IMR-90 (cell line): Measurements from ENCODE around the gene ARHGAP23. TPM values are rescaled to one million over a fixed set of nuclear protein-coding genes. Genes with fewer than 3 reads are reported as not detected.

ENCODE experiments used
- ATAC-seq: fragments of 200-7000 bp; cut with Tn5 transposase; 2 replicates; pipeline ENCODE4 v1.9.1; 2020; ENCODE audit warnings: low read depth, mild to moderate bottlenecking, moderate library complexity
- BruUV-seq: library from RNA; stranded (reverse); fragments of 400-500 nt; replicated peaks from 2 replicates; lab custom pipeline; 2021; lab: Mats Ljungman, UMichigan
- CTCF ChIA-PET: fragments of 300-600 bp; formaldehyde crosslinking; extraction: SDS; loops from one replicate; lab custom pipeline; 2021; ENCODE audit warnings: antibody characterized with exemption; lab: Yijun Ruan, JAX
- POLR2A ChIA-PET: fragments of 300-600 bp; sonication (Branson Sonifier 250); formaldehyde crosslinking; loops from one replicate; lab custom pipeline; 2022; ENCODE audit warnings: antibody characterized with exemption; ENCODE audit not compliant: unreplicated experiment; lab: Charles Lee
- DNase-seq: peaks from one replicate; pipeline ENCODE4 v3.0.0; 2013
- H2AFZ ChIP-seq: replicated peaks from 2 replicates; pipeline ENCODE3; 2013; ENCODE audit warnings: low read length, mild to moderate bottlenecking; ENCODE audit not compliant: poor library complexity
- H2AK5ac ChIP-seq: 2 replicates; pipeline ENCODE4 v1.6.1; 2013; ENCODE audit warnings: low read depth, low read length, inconsistent platforms
- H2AK9ac ChIP-seq: replicated peaks from 2 replicates; pipeline ENCODE3; 2013; ENCODE audit warnings: mild to moderate bottlenecking, low read depth, low read length, moderate library complexity; ENCODE audit not compliant: poor library complexity
- H2BK120ac ChIP-seq: 2 replicates; pipeline ENCODE4 v1.6.1; 2013; ENCODE audit warnings: low read depth, low read length, inconsistent platforms
- H2BK15ac ChIP-seq: 3 replicates; pipeline ENCODE4 v1.6.1; 2013; ENCODE audit warnings: low read depth, low read length, inconsistent platforms
- H2BK20ac ChIP-seq: 2 replicates; pipeline ENCODE4 v1.6.1; 2013; ENCODE audit warnings: low read depth, mild to moderate bottlenecking, inconsistent platforms, low read length, moderate library complexity
- H2BK5ac ChIP-seq: 2 replicates; pipeline ENCODE4 v1.6.1; 2013; ENCODE audit warnings: mild to moderate bottlenecking, low read depth, low read length, inconsistent platforms; ENCODE audit not compliant: poor library complexity, severe bottlenecking
- H3K14ac ChIP-seq: replicated peaks from 2 replicates; pipeline ENCODE4 v1.6.1; 2013; ENCODE audit warnings: low read depth, low read length, inconsistent platforms
- H3K18ac ChIP-seq: 2 replicates; pipeline ENCODE4 v1.6.1; 2013; ENCODE audit warnings: low read depth, low read length, control low read depth
- H3K23ac ChIP-seq: 2 replicates; pipeline ENCODE4 v1.6.1; 2013; ENCODE audit warnings: low read depth, low read length, inconsistent platforms
- H3K27ac ChIP-seq: 2 replicates; pipeline ENCODE4 v1.5.1; 2013; ENCODE audit warnings: mild to moderate bottlenecking, control low read depth, low read length; ENCODE audit not compliant: insufficient read depth
- H3K27me3 ChIP-seq: 2 replicates; pipeline ENCODE4 v1.6.1; 2013; ENCODE audit warnings: low read length; ENCODE audit not compliant: control insufficient read depth, insufficient read depth
- H3K36me3 ChIP-seq: 2 replicates; pipeline ENCODE4 v1.6.1; 2013; ENCODE audit warnings: low read length, mixed read lengths; ENCODE audit not compliant: control insufficient read depth, insufficient read depth
- H3K4ac ChIP-seq: 2 replicates; pipeline ENCODE4 v1.6.1; 2013; ENCODE audit warnings: low read depth, low read length, inconsistent platforms
- H3K4me1 ChIP-seq: 2 replicates; pipeline ENCODE4 v1.6.1; 2013; ENCODE audit warnings: low read length, mixed read lengths; ENCODE audit not compliant: control insufficient read depth, insufficient read depth
- H3K4me2 ChIP-seq: 2 replicates; pipeline ENCODE4 v1.6.1; 2013; ENCODE audit warnings: low read depth, mild to moderate bottlenecking, control low read depth, low read length, moderate library complexity
- H3K4me3 ChIP-seq: 2 replicates; pipeline ENCODE4 v1.5.1; 2013; ENCODE audit warnings: low read depth, mild to moderate bottlenecking, control low read depth, low read length, moderate library complexity; ENCODE audit not compliant: insufficient read depth
- H3K56ac ChIP-seq: 2 replicates; pipeline ENCODE4 v1.6.1; 2013; ENCODE audit warnings: low read length, inconsistent platforms; ENCODE audit not compliant: insufficient read depth; ENCODE audit errors: extremely low read depth
- H3K79me1 ChIP-seq, 2 experiments: 2 replicates each; pipeline ENCODE4 v1.6.1; 2013; ENCODE audit warnings: low read length in 2 of 2, inconsistent platforms in 1 of 2, low read depth in 1 of 2
- H3K9ac ChIP-seq: 2 replicates; pipeline ENCODE4 v1.6.1; 2013; ENCODE audit warnings: low read depth, low read length, control low read depth
- H3K9me1 ChIP-seq: 2 replicates; pipeline ENCODE4 v1.6.1; 2013; ENCODE audit warnings: low read length, inconsistent platforms; ENCODE audit not compliant: insufficient read depth
- H3K9me3 ChIP-seq: 2 replicates; pipeline ENCODE4 v1.6.1; 2013; ENCODE audit warnings: low read length; ENCODE audit not compliant: control insufficient read depth, insufficient read depth
- H4K20me1 ChIP-seq: 2 replicates; pipeline ENCODE4 v1.6.1; 2013; ENCODE audit warnings: low read length, inconsistent platforms; ENCODE audit not compliant: insufficient read depth
- H4K5ac ChIP-seq: 2 replicates; pipeline ENCODE4 v1.6.1; 2013; ENCODE audit warnings: mild to moderate bottlenecking, low read depth, low read length, control low read depth
- H4K8ac ChIP-seq, 2 experiments: 2 replicates each; pipeline ENCODE4 v1.6.1; 2013; ENCODE audit warnings: low read depth in 2 of 2, low read length in 2 of 2, control low read depth in 1 of 2, inconsistent platforms in 1 of 2
- H4K91ac ChIP-seq: 2 replicates; pipeline ENCODE4 v1.6.1; 2013; ENCODE audit warnings: low read depth, low read length, inconsistent platforms; ENCODE audit not compliant: insufficient read depth
- BHLHE40 ChIP-seq: fragments of 150-350 bp; IDR thresholded peaks from 2 replicates; pipeline ENCODE4 v1.6.1; 2016; ENCODE audit warnings: mild to moderate bottlenecking, low read depth, low read length
- CHD1 ChIP-seq: IDR thresholded peaks from 2 replicates; pipeline ENCODE4 v1.6.1; 2012; ENCODE audit warnings: low read depth, low read length, improper control_type of control experiment
- CTCF ChIP-seq: conservative IDR thresholded peaks from 2 replicates; pipeline ENCODE4 v1.5.1; 2012; ENCODE audit warnings: mild to moderate bottlenecking, low read depth, low read length, improper control_type of control experiment
- ELK1 ChIP-seq: fragments of 150-350 bp; IDR thresholded peaks from 2 replicates; pipeline ENCODE4 v1.6.1; 2016; ENCODE audit warnings: low read depth, mild to moderate bottlenecking, low read length, moderate library complexity, borderline replicate concordance
- MAFK ChIP-seq: IDR thresholded peaks from 2 replicates; pipeline ENCODE4 v1.6.1; 2012; ENCODE audit warnings: low read depth, low read length, improper control_type of control experiment
- MAZ ChIP-seq: IDR thresholded peaks from 2 replicates; pipeline ENCODE4 v1.6.1; 2012; ENCODE audit warnings: low read depth, mild to moderate bottlenecking, low read length, improper control_type of control experiment, moderate library complexity, borderline replicate concordance
- MXI1 ChIP-seq: IDR thresholded peaks from 2 replicates; pipeline ENCODE4 v1.6.1; 2012; ENCODE audit warnings: low read depth, mild to moderate bottlenecking, low read length, moderate library complexity, borderline replicate concordance
- RCOR1 ChIP-seq: IDR thresholded peaks from 2 replicates; pipeline ENCODE4 v1.6.1; 2012; ENCODE audit warnings: mild to moderate bottlenecking, low read length, improper control_type of control experiment; ENCODE audit not compliant: insufficient replicate concordance
- RFX5 ChIP-seq: IDR thresholded peaks from 2 replicates; pipeline ENCODE4 v1.8.0; 2012; ENCODE audit warnings: low read depth, mild to moderate bottlenecking, low read length, moderate library complexity
- SMC3 ChIP-seq: fragments of 150-350 bp; IDR thresholded peaks from 2 replicates; pipeline ENCODE4 v1.6.1; 2016; ENCODE audit warnings: low read depth, mild to moderate bottlenecking, antibody characterized with exemption, low read length, moderate library complexity
- USF2 ChIP-seq: fragments of 150-350 bp; IDR thresholded peaks from 2 replicates; pipeline ENCODE4 v1.6.1; 2017; ENCODE audit warnings: mild to moderate bottlenecking, antibody characterized with exemption, low read length, low read depth
- WGBS, 2 experiments: methylation state at CpG; one replicate each; pipeline versions ENCODE4 v1.1.5 to v1.1.7; 2013; ENCODE audit warnings: missing lambda C conversion rate in 2 of 2; ENCODE audit not compliant: insufficient read length in 1 of 2; ENCODE audit errors: extremely low coverage in 2 of 2; 5-methylcytosine and 5-hydroxymethylcytosine counted together
- dilution Hi-C: fragments of 300-500 bp; cut with HindIII; formaldehyde crosslinking; loops from one replicate; pipeline ENCODE4 v1.14.3; 2018; ENCODE audit warnings: low sequenced_read_pairs; ENCODE audit not compliant: unreplicated experiment
- in situ Hi-C: fragments of 300-500 bp; cut with MboI; formaldehyde crosslinking; loops from 3 replicates; pipeline ENCODE4 v1.14.3; 2019; ENCODE audit warnings: low sequenced_read_pairs, inconsistent platforms, mixed read lengths
- intact Hi-C: fragments of 100-400 bp; cut with micrococcal nuclease; formaldehyde crosslinking; loops from 2 replicates; pipeline ENCODE4 v1.10.0; 2022
- polyA plus RNA-seq, 3 experiments: library from polyadenylated mRNA; depleted of rRNA; stranded (reverse); fragments of >200 nt; gene quantifications; 2 replicates each; pipeline ENCODE4 v1.2.3, GENCODE V29; 2012; ENCODE audit warnings: low replicate concordance in 1 of 3
- total RNA-seq: library from RNA; depleted of rRNA; stranded (reverse); fragments of >200 nt; gene quantifications from 2 replicates; pipeline ENCODE4 v1.2.3, GENCODE V29; 2012

ARHGAP23 gene
- total and polyA plus RNA-seq, 2 of the 4 experiments (the other 2 are of a cell fraction): 9.3 to 43.3 TPM

- POLR2A ChIA-PET: no interaction called here
- ATAC-seq (no peak), DNase-seq (no peak)
- no peak overlapping the region for H2BK15ac ChIP-seq
- no peak overlapping the region for H2BK120ac ChIP-seq
- H4K8ac ChIP-seq: no peak overlapping the region
- H3K14ac ChIP-seq: no peak overlapping the region
- BruUV-seq: no TSS peak
- H3K27ac ChIP-seq: no peak overlapping the region
- WGBS, 2 experiments: 79% methylated on average over 7 of the region's 16 CpGs; no CpG with 5 or more reads in 1 of the 2 experiments
- in situ Hi-C loops (no loop called here), intact Hi-C loops (no loop called here), dilution Hi-C loops (no loop called here)
- no peak overlapping the region for H4K91ac ChIP-seq
- H4K5ac ChIP-seq: no peak overlapping the region
- no peak overlapping the region for H2AFZ ChIP-seq
- CTCF ChIA-PET: interaction anchor here (1.7 kb wide), 1 partner anchor 26 kb away, joined by 4 read pairs; no protein-coding TSS in a partner anchor
- no peaks in the 10 kb centered on the region for H3K4me1 ChIP-seq
- H3K9me1 ChIP-seq: no peaks in the 10 kb centered on the region
- no peak overlapping the region for H2BK5ac ChIP-seq
- H3K4ac ChIP-seq: no peak overlapping the region
- no peaks in the 10 kb centered on the region for H3K36me3 ChIP-seq
- no peak overlapping the region for H2AK9ac ChIP-seq
- H2BK20ac ChIP-seq: no peak overlapping the region
- no peak overlapping the region for H3K56ac ChIP-seq
- peaks cover 47% of the 10 kb centered on the region for H3K27me3 ChIP-seq
- no peaks in the 10 kb centered on the region for H3K79me1 ChIP-seq
- no peaks in the 10 kb centered on the region for H4K20me1 ChIP-seq
- no peak overlapping the region for H2AK5ac ChIP-seq
- no peaks in the 10 kb centered on the region for H3K9me3 ChIP-seq
- H3K9ac ChIP-seq: no peak overlapping the region
- H3K23ac ChIP-seq: no peak overlapping the region
- no peak for TF ChIP-seq CHD1
- no peak for TF ChIP-seq MAFK
- TF ChIP-seq ELK1: no peak
- no peak for TF ChIP-seq USF2
- no peak for TF ChIP-seq RCOR1
- TF ChIP-seq MXI1: no peak
- no peak for TF ChIP-seq MAZ
- no peak for TF ChIP-seq BHLHE40
- no peak for TF ChIP-seq CTCF
- TF ChIP-seq RFX5: no peak
- TF ChIP-seq SMC3: no peak
- no peak overlapping the region for H3K18ac ChIP-seq
- H3K4me3 ChIP-seq: no peak overlapping the region
- no peak overlapping the region for H3K4me2 ChIP-seq
Observed at GRCh38 chr17:38532451-38532850, 104.2 kb downstream of the ARHGAP23 start.
